Neural cell (in vitro differentiated cells): Measurements from ENCODE around the gene TMPRSS12. TPM values are rescaled to one million over a fixed set of nuclear protein-coding genes. Genes with fewer than 3 reads are reported as not detected.
"Not testable (repeated sequence)": the region's sequence is repeated elsewhere in the genome, so short reads cannot be mapped to it uniquely, and the experiment has no call there.

Experiments used
- H2AFZ ChIP-seq: fragments of 200-600, 300-800 bp; sonication (generic), shearing (Covaris generic); 2 replicates; pipeline ENCODE4 v1.6.0; 2014; ENCODE audit warnings: low read depth, mild to moderate bottlenecking, antibody characterized with exemption, low read length, moderate library complexity
- H3F3A ChIP-seq: fragments of 200-600 bp; shearing (Covaris generic); 2 replicates; pipeline ENCODE4 v1.6.1; 2016; ENCODE audit warnings: mild to moderate bottlenecking, moderate library complexity, mixed read lengths, antibody characterized with exemption, low read length; ENCODE audit not compliant: insufficient read depth, poor library complexity, severe bottlenecking
- H3K27ac ChIP-seq: fragments of 200-600, 300-800 bp; sonication (generic), shearing (Covaris generic); 2 replicates; pipeline ENCODE4 v1.5.1; 2014; ENCODE audit warnings: mild to moderate bottlenecking, low read length, moderate library complexity
- H3K27me3 ChIP-seq: fragments of 300-800, 200-600 bp; sonication (generic), shearing (Covaris generic); 2 replicates; pipeline ENCODE4 v1.6.0; 2014; ENCODE audit warnings: mild to moderate bottlenecking, low read depth, low read length, moderate library complexity; ENCODE audit not compliant: insufficient read depth
- H3K36me3 ChIP-seq: fragments of 300-800, 200-600 bp; sonication (generic), shearing (Covaris generic); 2 replicates; pipeline ENCODE4 v1.5.1; 2014; ENCODE audit warnings: mild to moderate bottlenecking, antibody characterized with exemption, low read length, moderate library complexity; ENCODE audit not compliant: insufficient read depth
- H3K4me2 ChIP-seq: fragments of 300-800, 200-600 bp; sonication (generic), shearing (Covaris generic); 2 replicates; pipeline ENCODE4 v1.6.0; 2014; ENCODE audit warnings: mild to moderate bottlenecking, low read length
- H3K4me3 ChIP-seq: fragments of 300-800, 200-600 bp; sonication (generic), shearing (Covaris generic); 2 replicates; pipeline ENCODE4 v1.5.1; 2014; ENCODE audit warnings: mild to moderate bottlenecking, low read length, moderate library complexity
- H3K79me2 ChIP-seq: fragments of 200-600 bp; shearing (Covaris generic); replicated peaks from 2 replicates; pipeline ENCODE4 v1.6.0; 2014; ENCODE audit warnings: mild to moderate bottlenecking, low read length, moderate library complexity; ENCODE audit not compliant: insufficient read depth
- H3K9ac ChIP-seq: fragments of 300-800, 200-600 bp; sonication (generic), shearing (Covaris generic); 2 replicates; pipeline ENCODE4 v1.6.1; 2016; ENCODE audit warnings: mild to moderate bottlenecking, low read length, mixed read lengths
- H3K9me2 ChIP-seq: fragments of 200-600 bp; shearing (Covaris generic); 2 replicates; pipeline ENCODE4 v1.6.1; 2016; ENCODE audit warnings: mild to moderate bottlenecking, low read length, mixed read lengths; ENCODE audit not compliant: insufficient read depth
- H3K9me3 ChIP-seq: fragments of 200-600, 300-800 bp; sonication (generic), shearing (Covaris generic); 2 replicates; pipeline ENCODE4 v1.6.1; 2016; ENCODE audit warnings: mild to moderate bottlenecking, mixed run types, low read length, moderate library complexity, mixed read lengths
- H4K20me1 ChIP-seq: fragments of 200-600 bp; shearing (Covaris generic); 2 replicates; pipeline ENCODE4 v1.6.1; 2016; ENCODE audit warnings: mild to moderate bottlenecking, mixed run types; ENCODE audit not compliant: insufficient read depth
- EP300 ChIP-seq: fragments of 450-650 bp; conservative IDR thresholded peaks from 2 replicates; pipeline ENCODE4 v1.6.1; 2014; ENCODE audit warnings: antibody characterized with exemption, mild to moderate bottlenecking, moderate library complexity; ENCODE audit not compliant: poor library complexity, severe bottlenecking
- EZH2 ChIP-seq: fragments of 200-600, 300-800 bp; shearing (Covaris generic), sonication (generic); IDR thresholded peaks from 2 replicates; pipeline ENCODE4 v1.6.1; 2014; ENCODE audit warnings: antibody characterized with exemption, low read length, borderline replicate concordance, mild to moderate bottlenecking; ENCODE audit not compliant: insufficient read depth, poor library complexity, severe bottlenecking
- MXI1 ChIP-seq: fragments of 450-650 bp; conservative IDR thresholded peaks from 2 replicates; pipeline ENCODE4 v1.6.1; 2014; ENCODE audit warnings: antibody characterized with exemption, mild to moderate bottlenecking; ENCODE audit not compliant: poor library complexity, severe bottlenecking
- POLR2AphosphoS5 ChIP-seq: IDR thresholded peaks from 2 replicates; pipeline ENCODE4 v1.6.1; 2012
- RAD21 ChIP-seq: fragments of 450-650 bp; conservative IDR thresholded peaks from 2 replicates; pipeline ENCODE4 v1.6.1; 2014; ENCODE audit warnings: antibody characterized with exemption, mild to moderate bottlenecking, moderate library complexity
- SMC3 ChIP-seq: fragments of 450-650 bp; conservative IDR thresholded peaks from 2 replicates; pipeline ENCODE4 v1.6.1; 2014; ENCODE audit warnings: antibody characterized with exemption, mild to moderate bottlenecking, moderate library complexity; ENCODE audit not compliant: poor library complexity
- TAF1 ChIP-seq: IDR thresholded peaks from 2 replicates; pipeline ENCODE4 v1.6.1; 2012; ENCODE audit warnings: low read depth
- polyA plus RNA-seq: library from polyadenylated mRNA; depleted of rRNA; stranded (reverse); fragments of >200 nt; gene quantifications from 2 replicates; pipeline ENCODE4 v1.2.3, GENCODE V29; 2014
- TF ChIP-seq, protein P1 (sequence below): fragments of 450-650 bp; IDR thresholded peaks from 2 replicates; pipeline ENCODE4 v1.5.1; 2014; ENCODE audit warnings: antibody characterized with exemption, mild to moderate bottlenecking, moderate library complexity; ENCODE audit not compliant: poor library complexity, severe bottlenecking
- TF ChIP-seq, protein P2 (sequence below): IDR thresholded peaks from 2 replicates; pipeline ENCODE4 v1.6.1; 2012; ENCODE audit warnings: borderline replicate concordance

Gene TMPRSS12
- polyA plus RNA-seq, 1 donor from 2014 or later, result not detected

DNA sequence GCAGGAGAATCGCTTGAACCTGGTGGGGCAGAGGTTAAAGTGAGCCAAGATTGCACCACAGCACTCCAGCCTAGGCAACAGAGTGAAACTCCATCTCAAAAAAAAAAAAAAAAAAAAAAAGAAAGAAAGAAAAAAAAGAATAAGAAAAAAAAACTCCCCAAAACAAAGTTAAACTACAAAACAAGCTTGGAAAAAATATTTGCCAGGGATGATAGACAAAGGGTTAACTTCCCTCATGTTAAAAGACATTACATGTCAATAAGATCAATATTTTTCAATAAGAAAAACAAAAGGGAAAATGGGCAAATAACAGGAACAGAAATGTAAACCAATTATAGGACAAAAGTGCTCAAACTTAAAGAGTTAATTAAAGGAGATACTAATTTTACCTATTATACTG, 83.2 kb downstream of the TMPRSS12 start:
- Histone ChIP-seq H3K4me3 (no peak overlapping the region), H3K9ac (no peak overlapping the region), H3K9me2 (no peaks in the 10 kb centered on the region), H4K20me1 (no peaks in the 10 kb centered on the region), H3F3A (no peaks in the 10 kb centered on the region), H3K79me2 (no peaks in the 10 kb centered on the region), H3K4me2 (no peak overlapping the region), H3K27ac (no peak overlapping the region), H3K36me3 (no peaks in the 10 kb centered on the region), H3K27me3 (no peaks in the 10 kb centered on the region), H3K9me3 (no peaks in the 10 kb centered on the region), H2AFZ (no peak overlapping the region)
- TF ChIP-seq SMC3 (no peak), EZH2 (no peak), RAD21 (no peak), TAF1 (no peak), EP300 (no peak), MXI1 (no peak), POLR2AphosphoS5 (no peak)
- TF ChIP-seq, protein P1, sequence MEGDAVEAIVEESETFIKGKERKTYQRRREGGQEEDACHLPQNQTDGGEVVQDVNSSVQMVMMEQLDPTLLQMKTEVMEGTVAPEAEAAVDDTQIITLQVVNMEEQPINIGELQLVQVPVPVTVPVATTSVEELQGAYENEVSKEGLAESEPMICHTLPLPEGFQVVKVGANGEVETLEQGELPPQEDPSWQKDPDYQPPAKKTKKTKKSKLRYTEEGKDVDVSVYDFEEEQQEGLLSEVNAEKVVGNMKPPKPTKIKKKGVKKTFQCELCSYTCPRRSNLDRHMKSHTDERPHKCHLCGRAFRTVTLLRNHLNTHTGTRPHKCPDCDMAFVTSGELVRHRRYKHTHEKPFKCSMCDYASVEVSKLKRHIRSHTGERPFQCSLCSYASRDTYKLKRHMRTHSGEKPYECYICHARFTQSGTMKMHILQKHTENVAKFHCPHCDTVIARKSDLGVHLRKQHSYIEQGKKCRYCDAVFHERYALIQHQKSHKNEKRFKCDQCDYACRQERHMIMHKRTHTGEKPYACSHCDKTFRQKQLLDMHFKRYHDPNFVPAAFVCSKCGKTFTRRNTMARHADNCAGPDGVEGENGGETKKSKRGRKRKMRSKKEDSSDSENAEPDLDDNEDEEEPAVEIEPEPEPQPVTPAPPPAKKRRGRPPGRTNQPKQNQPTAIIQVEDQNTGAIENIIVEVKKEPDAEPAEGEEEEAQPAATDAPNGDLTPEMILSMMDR, result no peak
- TF ChIP-seq, protein P2, sequence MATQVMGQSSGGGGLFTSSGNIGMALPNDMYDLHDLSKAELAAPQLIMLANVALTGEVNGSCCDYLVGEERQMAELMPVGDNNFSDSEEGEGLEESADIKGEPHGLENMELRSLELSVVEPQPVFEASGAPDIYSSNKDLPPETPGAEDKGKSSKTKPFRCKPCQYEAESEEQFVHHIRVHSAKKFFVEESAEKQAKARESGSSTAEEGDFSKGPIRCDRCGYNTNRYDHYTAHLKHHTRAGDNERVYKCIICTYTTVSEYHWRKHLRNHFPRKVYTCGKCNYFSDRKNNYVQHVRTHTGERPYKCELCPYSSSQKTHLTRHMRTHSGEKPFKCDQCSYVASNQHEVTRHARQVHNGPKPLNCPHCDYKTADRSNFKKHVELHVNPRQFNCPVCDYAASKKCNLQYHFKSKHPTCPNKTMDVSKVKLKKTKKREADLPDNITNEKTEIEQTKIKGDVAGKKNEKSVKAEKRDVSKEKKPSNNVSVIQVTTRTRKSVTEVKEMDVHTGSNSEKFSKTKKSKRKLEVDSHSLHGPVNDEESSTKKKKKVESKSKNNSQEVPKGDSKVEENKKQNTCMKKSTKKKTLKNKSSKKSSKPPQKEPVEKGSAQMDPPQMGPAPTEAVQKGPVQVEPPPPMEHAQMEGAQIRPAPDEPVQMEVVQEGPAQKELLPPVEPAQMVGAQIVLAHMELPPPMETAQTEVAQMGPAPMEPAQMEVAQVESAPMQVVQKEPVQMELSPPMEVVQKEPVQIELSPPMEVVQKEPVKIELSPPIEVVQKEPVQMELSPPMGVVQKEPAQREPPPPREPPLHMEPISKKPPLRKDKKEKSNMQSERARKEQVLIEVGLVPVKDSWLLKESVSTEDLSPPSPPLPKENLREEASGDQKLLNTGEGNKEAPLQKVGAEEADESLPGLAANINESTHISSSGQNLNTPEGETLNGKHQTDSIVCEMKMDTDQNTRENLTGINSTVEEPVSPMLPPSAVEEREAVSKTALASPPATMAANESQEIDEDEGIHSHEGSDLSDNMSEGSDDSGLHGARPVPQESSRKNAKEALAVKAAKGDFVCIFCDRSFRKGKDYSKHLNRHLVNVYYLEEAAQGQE, result no peak

DNA sequence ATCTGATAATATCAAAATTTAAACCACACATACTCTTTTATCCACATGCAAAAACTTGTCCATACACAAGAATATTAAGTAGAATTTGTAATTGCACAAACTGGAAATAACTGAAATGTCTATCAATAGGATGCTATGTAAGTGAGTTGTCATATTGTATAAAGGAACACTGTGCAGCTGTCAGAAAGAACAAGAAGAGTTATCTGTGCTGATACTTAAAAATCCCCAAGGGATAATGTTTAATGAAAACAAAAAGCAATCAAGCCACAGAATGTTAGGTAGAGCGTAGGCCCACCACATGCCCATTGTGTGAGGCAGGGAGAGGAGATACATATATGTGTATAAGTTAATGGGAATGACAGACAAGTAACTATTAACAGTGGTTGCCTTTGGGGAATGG, 83.7 kb downstream of the TMPRSS12 start:
- H4K20me1 ChIP-seq, result no peaks in the 10 kb centered on the region
- H3K27me3 ChIP-seq, result no peaks in the 10 kb centered on the region
- H3K27ac ChIP-seq, result no peak overlapping the region
- no peak overlapping the region for H3K4me3 ChIP-seq
- no peak overlapping the region for H2AFZ ChIP-seq
- no peaks in the 10 kb centered on the region for H3K36me3 ChIP-seq
- H3K9me2 ChIP-seq, result no peaks in the 10 kb centered on the region
- H3K79me2 ChIP-seq, result no peaks in the 10 kb centered on the region
- H3K4me2 ChIP-seq, result no peak overlapping the region
- peak; percentile 89 for TF ChIP-seq POLR2AphosphoS5
- TF ChIP-seq, protein P1, result no peak
- no peak for TF ChIP-seq TAF1
- peak; percentile 81 for TF ChIP-seq EP300
- no peak for TF ChIP-seq SMC3
- no peaks in the 10 kb centered on the region for H3K9me3 ChIP-seq
- H3F3A ChIP-seq, result no peaks in the 10 kb centered on the region
- H3K9ac ChIP-seq, result no peak overlapping the region

DNA sequence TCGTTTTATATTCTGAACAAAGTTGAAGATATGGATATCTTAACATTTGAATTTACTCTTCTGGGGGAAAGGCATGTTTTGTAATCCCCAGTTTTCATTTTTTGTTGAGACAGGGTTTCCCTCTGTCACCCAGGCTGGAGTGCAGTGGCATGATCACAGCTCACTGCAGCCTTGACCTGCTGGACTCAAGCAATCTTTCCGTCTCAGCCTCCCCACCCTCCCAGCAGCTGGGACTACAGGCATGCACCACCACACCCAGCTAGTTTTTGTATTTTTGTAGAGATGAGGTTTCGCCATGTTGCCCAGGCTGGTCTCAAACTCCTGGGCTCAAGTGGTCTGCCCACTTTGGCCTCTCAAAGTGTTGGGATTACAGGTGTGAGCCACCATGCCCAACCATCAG, 84.2 kb downstream of the TMPRSS12 start:
- not testable (repeated sequence) for H3K79me2 ChIP-seq, H4K20me1 ChIP-seq, H3K4me2 ChIP-seq, H3K9me3 ChIP-seq, H3K4me3 ChIP-seq, H2AFZ ChIP-seq, H3K36me3 ChIP-seq, H3K27me3 ChIP-seq, H3K9me2 ChIP-seq, H3K9ac ChIP-seq, H3K27ac ChIP-seq, H3F3A ChIP-seq
